ENCODE measurements around the gene CCDC88C.
"Not testable (repeated sequence)": the region's sequence is repeated elsewhere in the genome, so short reads cannot be mapped to it uniquely, and the experiment has no call there.

CCDC88C gene, protein sequence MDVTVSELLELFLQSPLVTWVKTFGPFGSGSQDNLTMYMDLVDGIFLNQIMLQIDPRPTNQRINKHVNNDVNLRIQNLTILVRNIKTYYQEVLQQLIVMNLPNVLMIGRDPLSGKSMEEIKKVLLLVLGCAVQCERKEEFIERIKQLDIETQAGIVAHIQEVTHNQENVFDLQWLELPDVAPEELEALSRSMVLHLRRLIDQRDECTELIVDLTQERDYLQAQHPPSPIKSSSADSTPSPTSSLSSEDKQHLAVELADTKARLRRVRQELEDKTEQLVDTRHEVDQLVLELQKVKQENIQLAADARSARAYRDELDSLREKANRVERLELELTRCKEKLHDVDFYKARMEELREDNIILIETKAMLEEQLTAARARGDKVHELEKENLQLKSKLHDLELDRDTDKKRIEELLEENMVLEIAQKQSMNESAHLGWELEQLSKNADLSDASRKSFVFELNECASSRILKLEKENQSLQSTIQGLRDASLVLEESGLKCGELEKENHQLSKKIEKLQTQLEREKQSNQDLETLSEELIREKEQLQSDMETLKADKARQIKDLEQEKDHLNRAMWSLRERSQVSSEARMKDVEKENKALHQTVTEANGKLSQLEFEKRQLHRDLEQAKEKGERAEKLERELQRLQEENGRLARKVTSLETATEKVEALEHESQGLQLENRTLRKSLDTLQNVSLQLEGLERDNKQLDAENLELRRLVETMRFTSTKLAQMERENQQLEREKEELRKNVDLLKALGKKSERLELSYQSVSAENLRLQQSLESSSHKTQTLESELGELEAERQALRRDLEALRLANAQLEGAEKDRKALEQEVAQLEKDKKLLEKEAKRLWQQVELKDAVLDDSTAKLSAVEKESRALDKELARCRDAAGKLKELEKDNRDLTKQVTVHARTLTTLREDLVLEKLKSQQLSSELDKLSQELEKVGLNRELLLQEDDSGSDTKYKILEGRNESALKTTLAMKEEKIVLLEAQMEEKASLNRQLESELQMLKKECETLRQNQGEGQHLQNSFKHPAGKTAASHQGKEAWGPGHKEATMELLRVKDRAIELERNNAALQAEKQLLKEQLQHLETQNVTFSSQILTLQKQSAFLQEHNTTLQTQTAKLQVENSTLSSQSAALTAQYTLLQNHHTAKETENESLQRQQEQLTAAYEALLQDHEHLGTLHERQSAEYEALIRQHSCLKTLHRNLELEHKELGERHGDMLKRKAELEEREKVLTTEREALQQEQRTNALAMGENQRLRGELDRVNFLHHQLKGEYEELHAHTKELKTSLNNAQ (N-terminal part only)

DNA sequence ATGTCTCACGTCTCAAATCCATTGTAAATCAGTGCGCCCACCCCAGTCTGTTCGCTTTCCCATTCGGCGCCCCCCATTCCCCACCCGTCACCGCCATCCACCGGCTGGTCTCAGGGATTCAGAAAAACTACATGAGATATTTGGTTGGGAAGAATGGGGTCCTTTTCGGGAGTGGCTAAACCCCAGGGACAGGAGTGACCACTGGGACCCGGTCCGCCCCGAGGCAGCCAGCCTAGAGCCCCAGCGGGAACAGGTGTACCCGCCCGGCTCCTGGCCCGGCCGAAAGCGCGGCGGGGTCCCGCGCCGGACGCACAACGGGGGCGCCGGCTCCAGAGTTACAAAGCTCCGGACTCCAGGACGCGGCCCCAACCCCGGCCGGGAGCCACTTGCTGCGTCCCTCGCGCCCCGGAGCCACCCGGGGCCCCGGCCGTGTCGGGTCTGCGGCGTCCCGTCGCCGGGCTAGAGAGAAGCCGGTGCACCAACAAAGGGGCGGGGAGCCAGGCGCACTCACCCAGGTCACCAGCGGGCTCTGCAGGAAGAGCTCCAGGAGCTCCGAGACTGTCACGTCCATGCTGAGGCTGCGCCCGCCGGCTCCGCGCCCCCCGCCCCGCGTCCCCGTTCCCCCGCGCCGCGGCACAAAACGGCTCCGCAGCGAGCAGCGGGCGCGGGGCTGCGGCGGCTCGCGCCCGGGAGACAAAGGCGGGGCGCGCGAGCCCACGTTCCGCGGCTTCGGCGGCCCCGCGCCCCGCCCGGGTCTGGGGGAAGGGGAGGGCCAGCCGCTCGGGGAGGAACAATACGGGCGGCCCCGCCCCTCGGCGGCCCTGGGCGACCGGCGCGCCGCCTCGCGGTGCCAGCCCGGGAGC is at the start of gene CCDC88C:
Gene CCDC88C (minus strand): TSS at position 701 of the 863 bp plus-strand sequence. CDS start 130 bp downstream, at position 571.
- Mint-ChIP-seq H3K36me3 (ENCODE audit: low read depth) (peaks cover 27% of the 10 kb centered on the region), H3K4me1 (ENCODE audit: low read depth) (peaks cover 53% of the 10 kb centered on the region), H3K4me3 (peak within 1 kb of the TSS; percentile 98), H3K27ac (peak within 1 kb of the TSS; percentile 99), H3K27me3 (no peaks in the 10 kb centered on the region), H3K9me3 (no peaks in the 10 kb centered on the region)

DNA sequence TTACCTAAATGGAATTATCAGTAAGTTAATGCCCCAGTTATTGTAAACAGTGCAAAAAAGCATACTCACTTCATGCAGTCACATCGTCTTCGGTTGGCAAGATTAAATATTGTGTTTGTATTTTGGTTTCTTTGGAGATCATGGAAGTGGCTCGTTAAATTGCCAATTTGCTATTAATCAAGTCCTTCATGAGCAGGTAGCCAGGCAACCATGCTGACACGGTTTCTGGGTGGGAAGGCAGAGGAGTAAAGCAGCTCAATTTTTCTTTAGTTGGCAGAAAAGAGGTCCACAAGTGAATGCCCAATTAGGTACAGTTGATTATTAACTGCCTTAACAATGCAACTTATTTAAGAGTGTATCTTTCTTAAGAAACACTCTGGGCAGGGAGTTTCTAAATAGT is 48.6 kb upstream of the CCDC88C start:
- Mint-ChIP-seq H3K9me3 (no peaks in the 10 kb centered on the region), H3K27me3 (no peaks in the 10 kb centered on the region), H3K27ac (peak overlapping the region; percentile 68), H3K4me3 (no peak overlapping the region), H3K4me1 (ENCODE audit: low read depth) (peaks cover 39% of the 10 kb centered on the region), H3K36me3 (ENCODE audit: low read depth) (peaks cover 80% of the 10 kb centered on the region)

DNA sequence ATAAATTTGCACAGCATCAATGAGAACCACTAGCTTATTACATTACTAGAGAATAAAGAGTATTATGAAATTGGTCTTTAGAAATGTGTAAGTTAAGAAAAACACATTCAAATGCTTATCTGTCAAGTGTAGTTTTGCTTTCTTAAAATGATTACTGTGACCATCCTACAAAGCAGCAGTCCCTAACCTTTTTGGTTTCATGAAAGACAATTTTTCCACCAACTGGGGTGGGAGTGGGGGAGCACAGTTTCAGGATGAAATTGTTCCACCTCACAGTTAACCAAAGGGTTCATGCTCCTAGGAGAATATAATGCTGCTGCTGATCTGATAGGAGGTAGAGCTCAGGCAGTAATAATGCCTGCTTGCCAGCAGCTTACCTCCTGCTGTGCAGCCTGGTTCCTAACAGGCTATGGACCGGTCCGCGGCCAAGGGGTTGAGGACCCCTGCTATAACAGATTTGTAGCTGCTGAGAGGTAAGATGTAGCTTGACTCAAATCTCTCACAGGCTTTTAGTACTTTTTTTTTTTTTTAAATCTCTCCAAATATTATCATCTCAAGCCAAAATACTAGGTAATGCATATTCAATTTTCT is 47.1 kb upstream of the CCDC88C start:
- no peaks in the 10 kb centered on the region for H3K9me3 Mint-ChIP-seq
- peaks cover 80% of the 10 kb centered on the region for H3K36me3 Mint-ChIP-seq (ENCODE audit: low read depth)
- peaks cover 31% of the 10 kb centered on the region for H3K4me1 Mint-ChIP-seq (ENCODE audit: low read depth)
- peak overlapping the region; percentile 17 for H3K4me3 Mint-ChIP-seq
- H3K27me3 Mint-ChIP-seq: no peaks in the 10 kb centered on the region
- peak overlapping the region; percentile 90 for H3K27ac Mint-ChIP-seq

DNA sequence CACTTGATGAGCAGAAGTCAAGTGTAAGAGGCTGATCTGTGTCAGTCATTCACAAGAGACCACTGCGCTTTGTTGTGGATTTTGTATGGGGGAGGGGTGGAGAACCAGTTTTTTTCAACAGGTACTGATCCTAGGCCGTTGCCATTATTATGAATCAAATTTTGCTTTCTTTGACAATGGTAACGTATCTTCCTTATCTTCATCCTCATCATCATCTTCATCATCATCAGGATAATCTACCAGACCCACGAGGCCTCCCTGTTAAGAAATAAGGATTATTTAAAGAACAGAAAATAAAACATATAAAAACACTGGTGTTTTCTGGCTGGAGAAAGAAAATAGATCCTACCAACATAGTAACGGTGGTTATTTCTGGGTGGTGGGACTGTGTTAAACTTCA is 41.0 kb upstream of the CCDC88C start:
- no peaks in the 10 kb centered on the region for H3K9me3 Mint-ChIP-seq
- H3K27ac Mint-ChIP-seq: peak overlapping the region; percentile 68
- H3K36me3 Mint-ChIP-seq (ENCODE audit: low read depth): peaks cover 76% of the 10 kb centered on the region
- peaks cover 29% of the 10 kb centered on the region for H3K4me1 Mint-ChIP-seq (ENCODE audit: low read depth)
- no peaks in the 10 kb centered on the region for H3K27me3 Mint-ChIP-seq
- H3K4me3 Mint-ChIP-seq: no peak overlapping the region

DNA sequence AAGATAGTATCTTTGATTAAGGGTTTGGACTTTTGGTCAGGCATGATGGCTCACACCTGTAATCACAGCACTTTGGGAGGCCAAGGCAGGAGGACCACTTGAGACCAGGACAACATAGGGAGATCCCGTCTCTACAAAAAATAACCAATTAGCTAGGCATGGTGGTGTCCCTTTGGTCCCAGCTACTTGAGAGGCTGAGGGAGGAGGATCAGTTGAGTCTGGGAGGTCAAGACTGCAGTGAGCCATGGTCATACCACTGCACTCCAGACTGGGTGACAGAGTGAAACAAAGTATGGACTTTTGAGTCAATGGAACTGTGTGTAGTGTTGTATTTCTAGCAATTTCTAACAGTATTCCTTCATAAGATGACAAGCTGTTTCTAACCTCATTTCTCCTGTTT is 38.7 kb upstream of the CCDC88C start:
- Mint-ChIP-seq H3K36me3 (ENCODE audit: low read depth) (peaks cover 57% of the 10 kb centered on the region), H3K27ac (no peak overlapping the region), H3K27me3 (no peaks in the 10 kb centered on the region)

DNA sequence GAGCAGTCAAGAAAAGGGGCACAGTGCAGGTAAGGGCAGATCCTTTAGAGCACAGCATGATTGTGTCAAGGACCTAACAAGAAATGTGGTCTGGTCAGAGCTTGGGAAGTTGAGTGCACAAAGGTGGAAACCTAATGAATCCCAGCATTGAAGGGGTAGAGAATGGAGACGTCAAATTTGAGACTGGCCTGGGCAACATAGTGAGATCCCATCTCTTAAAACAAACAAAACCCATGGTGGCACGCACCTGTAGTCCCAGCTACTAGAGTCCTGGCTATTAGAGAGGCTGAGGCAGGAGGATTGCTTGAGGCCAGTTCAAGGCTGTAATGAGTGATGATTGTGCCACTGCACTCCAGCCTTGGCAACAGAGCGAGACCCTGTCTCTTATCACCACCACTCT is 37.0 kb upstream of the CCDC88C start:
- Mint-ChIP-seq H3K4me3 (peak overlapping the region; percentile 12), H3K27me3 (no peaks in the 10 kb centered on the region), H3K9me3 (no peaks in the 10 kb centered on the region), H3K36me3 (ENCODE audit: low read depth) (peaks cover 42% of the 10 kb centered on the region), H3K27ac (peak overlapping the region; percentile 78), H3K4me1 (ENCODE audit: low read depth) (peaks cover 25% of the 10 kb centered on the region)

More for the DNA sequence above, 38.7 kb upstream of the CCDC88C start:
- Mint-ChIP-seq H3K4me1 (ENCODE audit: low read depth) (peaks cover 25% of the 10 kb centered on the region), H3K9me3 (no peaks in the 10 kb centered on the region), H3K4me3 (no peak overlapping the region)

DNA sequence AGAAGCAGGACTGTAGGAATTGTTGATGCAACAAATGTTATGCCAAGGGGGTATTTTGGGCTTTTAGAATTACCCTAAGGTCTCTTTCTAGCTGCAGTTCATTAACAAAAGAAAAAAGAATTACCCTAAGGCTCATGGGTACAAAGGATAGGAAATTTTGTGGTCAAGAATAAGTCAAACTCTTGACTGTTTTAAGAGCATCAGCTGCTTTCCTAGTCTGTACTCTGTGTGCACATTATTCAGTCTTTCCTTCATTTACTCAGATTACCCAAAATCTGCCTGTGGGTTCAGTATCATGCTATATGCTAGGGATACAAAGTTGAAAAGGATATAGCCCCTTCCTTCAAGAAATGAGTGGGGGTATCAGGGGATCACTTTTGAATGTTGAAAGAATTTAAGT is 36.5 kb upstream of the CCDC88C start:
- Mint-ChIP-seq H3K4me1 (ENCODE audit: low read depth) (peaks cover 25% of the 10 kb centered on the region), H3K4me3 (peak overlapping the region; percentile 12), H3K9me3 (no peaks in the 10 kb centered on the region), H3K27me3 (no peaks in the 10 kb centered on the region), H3K27ac (peak overlapping the region; percentile 78), H3K36me3 (ENCODE audit: low read depth) (peaks cover 40% of the 10 kb centered on the region)

DNA sequence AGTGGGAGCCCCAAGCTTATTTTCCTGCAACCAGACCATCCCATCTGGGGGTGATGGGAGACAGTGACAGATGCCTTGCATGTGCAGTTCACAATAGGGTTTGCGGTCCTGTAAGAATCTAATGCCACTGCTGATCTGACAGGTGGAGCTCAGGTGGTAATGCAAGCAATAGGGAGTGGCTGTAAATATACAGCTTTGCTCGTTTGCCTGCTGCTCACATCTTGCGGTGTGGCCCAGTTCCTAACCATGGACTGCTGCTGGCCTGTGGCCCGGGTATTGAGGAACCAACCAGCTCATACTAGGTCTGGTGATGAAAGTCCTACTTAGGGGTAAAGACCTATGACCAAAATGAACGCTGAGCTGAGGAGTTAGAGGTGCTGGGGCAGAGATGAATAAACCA is 36.1 kb upstream of the CCDC88C start:
- no peak overlapping the region for H3K4me3 Mint-ChIP-seq
- H3K36me3 Mint-ChIP-seq (ENCODE audit: low read depth): peaks cover 39% of the 10 kb centered on the region
- no peaks in the 10 kb centered on the region for H3K27me3 Mint-ChIP-seq
- peak overlapping the region; percentile 78 for H3K27ac Mint-ChIP-seq
- H3K4me1 Mint-ChIP-seq (ENCODE audit: low read depth): peaks cover 25% of the 10 kb centered on the region
- no peaks in the 10 kb centered on the region for H3K9me3 Mint-ChIP-seq

DNA sequence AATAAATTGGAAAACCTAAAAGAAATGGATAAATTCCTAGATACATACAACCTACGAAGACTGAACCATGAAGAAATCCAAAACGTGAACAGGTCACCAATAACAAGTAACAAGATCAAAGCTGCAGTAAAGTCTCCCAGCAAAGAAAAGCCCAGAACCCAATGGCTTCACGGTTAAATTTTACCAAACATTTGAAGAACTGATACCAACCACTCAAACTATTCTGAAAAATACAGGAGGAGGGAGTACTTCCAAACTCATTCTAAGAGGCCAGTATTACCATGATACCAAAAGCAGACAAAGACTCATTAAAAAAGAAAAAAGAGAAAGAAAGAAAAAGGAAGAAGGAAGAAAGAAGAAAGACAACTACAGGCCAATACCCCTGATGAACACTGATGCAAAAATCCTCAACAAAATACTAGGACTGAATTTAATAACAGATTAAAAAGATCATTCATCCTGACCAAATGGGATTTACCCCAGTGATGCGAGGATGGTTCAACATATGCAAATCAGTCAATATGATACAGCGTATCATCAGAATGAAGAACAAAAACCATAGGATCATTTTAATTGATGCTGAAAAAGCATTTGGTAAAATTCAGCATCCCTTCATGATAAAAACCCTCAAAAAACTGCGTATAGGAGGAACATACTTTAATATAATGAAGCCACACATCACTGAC is 26.9 kb upstream of the CCDC88C start:
- Mint-ChIP-seq H3K4me1 (ENCODE audit: low read depth) (no peaks in the 10 kb centered on the region), H3K27me3 (no peaks in the 10 kb centered on the region), H3K27ac (no peak overlapping the region), H3K9me3 (no peaks in the 10 kb centered on the region), H3K36me3 (ENCODE audit: low read depth) (no peaks in the 10 kb centered on the region), H3K4me3 (no peak overlapping the region)

DNA sequence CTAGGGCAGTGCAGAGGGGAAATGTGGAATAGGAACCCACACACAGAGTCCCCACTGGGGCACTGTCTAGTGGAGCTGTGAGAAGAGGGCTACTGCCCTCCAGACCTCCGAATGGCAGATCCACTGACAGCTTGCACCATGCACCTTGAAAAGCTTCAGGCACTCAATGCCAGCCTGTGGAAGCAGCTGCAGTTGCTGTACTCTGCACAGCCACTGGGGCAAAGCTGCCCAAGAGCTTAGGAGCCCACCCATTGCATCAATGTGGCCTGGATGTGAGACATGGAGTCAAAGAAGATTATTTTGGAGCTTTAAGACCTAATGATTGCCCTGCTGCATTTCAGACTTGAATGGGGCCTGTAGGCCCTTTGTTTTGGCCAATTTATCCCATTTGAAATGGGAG is 21.7 kb upstream of the CCDC88C start:
- Mint-ChIP-seq H3K27ac (no peak overlapping the region), H3K36me3 (ENCODE audit: low read depth) (peaks cover 9% of the 10 kb centered on the region), H3K4me1 (ENCODE audit: low read depth) (no peaks in the 10 kb centered on the region), H3K27me3 (no peaks in the 10 kb centered on the region), H3K9me3 (peaks cover 3% of the 10 kb centered on the region), H3K4me3 (no peak overlapping the region)

DNA sequence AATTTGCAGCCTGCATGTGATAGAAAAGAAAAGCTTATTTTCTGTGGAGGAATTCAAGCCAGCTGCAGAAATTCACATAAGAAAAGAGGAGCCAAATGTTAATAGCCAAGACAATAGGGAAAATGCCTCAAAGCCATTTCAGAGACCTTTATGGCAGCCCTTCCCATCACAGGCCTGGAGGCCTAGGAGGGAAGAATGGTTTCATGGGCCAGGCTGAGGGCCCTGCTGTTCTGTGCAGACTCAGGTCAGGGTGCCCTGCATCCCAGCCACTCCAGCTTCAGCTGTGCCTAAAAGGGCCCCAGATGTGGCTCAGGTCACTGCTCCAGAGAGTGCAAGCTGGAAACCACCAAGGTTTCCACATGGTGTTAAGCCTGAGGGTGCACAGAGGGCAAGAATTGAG is 21.2 kb upstream of the CCDC88C start:
- Mint-ChIP-seq H3K4me1 (ENCODE audit: low read depth) (no peaks in the 10 kb centered on the region), H3K4me3 (no peak overlapping the region), H3K27ac (no peak overlapping the region), H3K36me3 (ENCODE audit: low read depth) (peaks cover 9% of the 10 kb centered on the region), H3K9me3 (peaks cover 3% of the 10 kb centered on the region), H3K27me3 (no peaks in the 10 kb centered on the region)

DNA sequence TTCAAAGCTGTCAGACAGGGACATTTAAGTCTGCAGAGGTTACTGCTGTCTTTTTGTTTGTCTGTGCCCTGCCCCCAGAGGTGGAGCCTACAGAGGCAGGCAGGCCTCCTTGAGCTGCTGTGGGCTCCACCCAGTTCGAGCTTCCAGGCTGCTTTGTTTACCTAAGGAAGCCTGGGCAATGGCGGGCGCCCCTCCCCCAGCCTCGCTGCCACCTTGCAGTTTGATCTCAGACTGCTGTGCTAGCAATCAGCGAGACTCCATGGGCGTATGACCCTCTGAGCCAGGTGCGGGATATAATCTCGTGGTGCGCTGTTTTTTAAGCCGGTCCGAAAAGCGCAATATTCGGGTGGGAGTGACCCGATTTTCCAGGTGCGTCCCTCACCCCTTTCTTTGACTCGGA is 18.6 kb upstream of the CCDC88C start:
- not testable (repeated sequence) for H3K27ac Mint-ChIP-seq; H3K4me1 Mint-ChIP-seq (ENCODE audit: low read depth); H3K9me3 Mint-ChIP-seq; H3K36me3 Mint-ChIP-seq (ENCODE audit: low read depth); H3K27me3 Mint-ChIP-seq; H3K4me3 Mint-ChIP-seq

DNA sequence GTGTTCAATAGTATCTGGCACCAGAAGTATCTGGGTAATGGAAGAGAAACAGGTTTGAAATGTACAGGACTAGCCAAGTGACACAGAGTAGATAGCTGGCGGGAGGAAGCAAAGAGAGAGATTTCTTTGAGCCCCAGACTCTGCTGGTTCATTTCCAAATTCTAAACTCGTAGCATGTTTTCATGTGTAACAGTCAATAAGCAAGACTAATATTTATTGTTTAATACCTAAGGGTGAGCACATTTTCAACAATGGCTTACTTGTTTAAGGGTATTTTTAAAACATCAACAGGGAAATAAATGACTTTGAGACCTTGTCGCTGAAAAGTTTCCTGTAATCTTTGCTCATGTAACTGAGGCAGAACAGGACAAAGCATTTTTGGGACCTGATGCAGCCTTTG is 11.8 kb upstream of the CCDC88C start:
- H3K36me3 Mint-ChIP-seq (ENCODE audit: low read depth): no peaks in the 10 kb centered on the region
- H3K4me1 Mint-ChIP-seq (ENCODE audit: low read depth): peaks cover 19% of the 10 kb centered on the region
- H3K27me3 Mint-ChIP-seq: no peaks in the 10 kb centered on the region
- no peak overlapping the region for H3K27ac Mint-ChIP-seq
- no peaks in the 10 kb centered on the region for H3K9me3 Mint-ChIP-seq
- H3K4me3 Mint-ChIP-seq: no peak overlapping the region
